ENCODE results near the gene NT5DC3.

- TF ChIP-seq YY1 (IDR thresholded peaks at IDR 0.05; ENCODE audit: insufficient read depth, insufficient replicate concordance, low read depth, low read length) (no peak), CTCF (CRISPR knock-in tag; IDR thresholded peaks at IDR 0.05) (no peak), RXRB (CRISPR knock-in tag; IDR thresholded peaks at IDR 0.05; ENCODE audit: borderline replicate concordance) (no peak), MEIS2 (CRISPR knock-in tag; IDR thresholded peaks at IDR 0.05) (no peak), POLR2A (IDR thresholded peaks at IDR 0.05; ENCODE audit: insufficient read depth in 1 of 2, low read depth in 2 of 2, low read length in 2 of 2) (no peak), EP300 (IDR thresholded peaks at IDR 0.05; ENCODE audit: low read depth in 2 of 2, low read length in 2 of 2) (no peak), EP300 (CRISPR knock-in tag; IDR thresholded peaks at IDR 0.05; ENCODE audit: borderline replicate concordance) (no peak), REXO4 (CRISPR knock-in tag; IDR thresholded peaks at IDR 0.05; ENCODE audit: borderline replicate concordance) (no peak), ZNF280B (CRISPR knock-in tag; IDR thresholded peaks at IDR 0.05; ENCODE audit: borderline replicate concordance) (no peak)
- TF ChIP-seq, protein P1, sequence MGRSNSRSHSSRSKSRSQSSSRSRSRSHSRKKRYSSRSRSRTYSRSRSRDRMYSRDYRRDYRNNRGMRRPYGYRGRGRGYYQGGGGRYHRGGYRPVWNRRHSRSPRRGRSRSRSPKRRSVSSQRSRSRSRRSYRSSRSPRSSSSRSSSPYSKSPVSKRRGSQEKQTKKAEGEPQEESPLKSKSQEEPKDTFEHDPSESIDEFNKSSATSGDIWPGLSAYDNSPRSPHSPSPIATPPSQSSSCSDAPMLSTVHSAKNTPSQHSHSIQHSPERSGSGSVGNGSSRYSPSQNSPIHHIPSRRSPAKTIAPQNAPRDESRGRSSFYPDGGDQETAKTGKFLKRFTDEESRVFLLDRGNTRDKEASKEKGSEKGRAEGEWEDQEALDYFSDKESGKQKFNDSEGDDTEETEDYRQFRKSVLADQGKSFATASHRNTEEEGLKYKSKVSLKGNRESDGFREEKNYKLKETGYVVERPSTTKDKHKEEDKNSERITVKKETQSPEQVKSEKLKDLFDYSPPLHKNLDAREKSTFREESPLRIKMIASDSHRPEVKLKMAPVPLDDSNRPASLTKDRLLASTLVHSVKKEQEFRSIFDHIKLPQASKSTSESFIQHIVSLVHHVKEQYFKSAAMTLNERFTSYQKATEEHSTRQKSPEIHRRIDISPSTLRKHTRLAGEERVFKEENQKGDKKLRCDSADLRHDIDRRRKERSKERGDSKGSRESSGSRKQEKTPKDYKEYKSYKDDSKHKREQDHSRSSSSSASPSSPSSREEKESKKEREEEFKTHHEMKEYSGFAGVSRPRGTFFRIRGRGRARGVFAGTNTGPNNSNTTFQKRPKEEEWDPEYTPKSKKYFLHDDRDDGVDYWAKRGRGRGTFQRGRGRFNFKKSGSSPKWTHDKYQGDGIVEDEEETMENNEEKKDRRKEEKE (IDR thresholded peaks at IDR 0.05) = no peak
These were observed 75.0 kb downstream of the NT5DC3 start for GRCh38 chr12:103766028-103766427.

Data from HepG2 (cell line).